ENCODE data around the gene GTPBP3.

GRCh38 chr19:17311455-17312188, 25.7 kb upstream of the GTPBP3 start:
- TF ChIP-seq CTCF (IDR thresholded peaks at IDR 0.05; ENCODE audit: insufficient read depth, low read length, poor library complexity, severe bottlenecking) (no peak), EZH2phosphoT487 (conservative IDR thresholded peaks at IDR 0.05; ENCODE audit: low read length) (no peak)

Measured in SU-DHL-6 (cell line).